Muscle layer of colon (tissue), 2 donors: ENCODE results near the gene ACER2.

Source experiments
- H3K27ac ChIP-seq: one replicate; pipeline ENCODE4 v1.7.0; 2013; ENCODE audit warnings: low read depth, mild to moderate bottlenecking, low read length, moderate library complexity
- H3K27me3 ChIP-seq, 2 donors: one replicate each; pipeline ENCODE4 v1.7.0; 2013; ENCODE audit warnings: low read length in 2 of 2, mild to moderate bottlenecking in 2 of 2; ENCODE audit not compliant: insufficient read depth in 2 of 2, control insufficient read depth in 1 of 2
- H3K36me3 ChIP-seq: one replicate; pipeline ENCODE4 v1.7.0; 2013; ENCODE audit warnings: mild to moderate bottlenecking, low read length; ENCODE audit not compliant: insufficient read depth
- H3K4me1 ChIP-seq: one replicate; pipeline ENCODE4 v1.7.0; 2013; ENCODE audit warnings: mild to moderate bottlenecking, low read length; ENCODE audit not compliant: insufficient read depth
- H3K4me3 ChIP-seq, 2 donors: one replicate each; pipeline ENCODE4 v1.7.0; 2013; ENCODE audit warnings: low read length in 2 of 2, low read depth in 1 of 2, mild to moderate bottlenecking in 1 of 2, moderate library complexity in 1 of 2
- H3K9ac ChIP-seq: one replicate; pipeline ENCODE4 v1.7.0; 2013; ENCODE audit warnings: low read length
- H3K9me3 ChIP-seq: one replicate; pipeline ENCODE4 v1.7.0; 2013; ENCODE audit warnings: mild to moderate bottlenecking, low read length
- donor health status: abdominal sarcoma.
- donor health status: Adenocarcinoma of cecum.

Gene ACER2

DNA sequence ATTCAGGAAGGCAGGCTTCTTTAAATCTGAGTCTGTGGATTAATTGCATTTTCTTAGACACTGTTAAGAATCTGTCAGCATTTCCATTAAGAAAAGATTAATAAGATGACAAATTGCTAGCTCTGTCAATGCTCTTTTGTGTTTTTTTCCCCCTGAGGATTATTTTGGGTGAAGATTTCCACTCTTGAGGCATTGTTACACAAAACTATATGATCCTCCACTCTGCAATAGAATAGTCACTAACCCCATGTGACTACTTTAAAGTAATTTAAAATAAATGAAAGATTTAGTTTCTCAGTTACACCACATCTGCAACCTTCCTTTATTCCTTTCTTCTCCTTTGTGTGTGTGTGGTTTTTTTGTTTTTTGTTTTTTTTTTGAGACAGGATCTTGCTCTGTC is 82.0 kb downstream of the ACER2 start:
- H3K9ac ChIP-seq: no peak overlapping the region
- no peaks in the 10 kb centered on the region for H3K36me3 ChIP-seq
- no peak overlapping the region for H3K4me3 ChIP-seq
- no peaks in the 10 kb centered on the region for H3K4me1 ChIP-seq
- H3K27me3 ChIP-seq: no peaks in the 10 kb centered on the region
- no peak overlapping the region for H3K27ac ChIP-seq
- no peaks in the 10 kb centered on the region for H3K9me3 ChIP-seq

DNA sequence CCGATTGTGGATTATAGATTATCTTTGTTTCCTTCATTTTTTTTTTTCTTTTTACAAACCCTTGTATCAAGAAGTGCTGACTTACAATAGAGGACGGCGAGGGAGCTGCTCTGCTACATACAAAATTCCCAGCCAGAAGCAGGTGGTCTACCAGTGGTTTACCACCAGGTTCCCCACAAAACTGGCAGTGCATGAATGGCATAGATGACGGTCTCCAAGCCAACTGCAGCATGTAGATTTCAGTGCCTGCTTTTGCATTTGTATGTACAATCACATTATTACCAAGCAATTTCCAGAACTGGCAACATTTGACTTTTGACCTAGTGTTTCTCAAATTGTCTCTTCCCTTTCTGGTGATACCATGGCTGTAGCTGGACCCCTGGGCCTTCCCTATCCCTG is 84.0 kb downstream of the ACER2 start:
- Histone ChIP-seq H3K27ac (no peak overlapping the region), H3K36me3 (no peaks in the 10 kb centered on the region), H3K9ac (no peak overlapping the region), H3K9me3 (no peaks in the 10 kb centered on the region), H3K4me1 (no peaks in the 10 kb centered on the region), H3K27me3 (no peaks in the 10 kb centered on the region), H3K4me3 (no peak overlapping the region)

DNA sequence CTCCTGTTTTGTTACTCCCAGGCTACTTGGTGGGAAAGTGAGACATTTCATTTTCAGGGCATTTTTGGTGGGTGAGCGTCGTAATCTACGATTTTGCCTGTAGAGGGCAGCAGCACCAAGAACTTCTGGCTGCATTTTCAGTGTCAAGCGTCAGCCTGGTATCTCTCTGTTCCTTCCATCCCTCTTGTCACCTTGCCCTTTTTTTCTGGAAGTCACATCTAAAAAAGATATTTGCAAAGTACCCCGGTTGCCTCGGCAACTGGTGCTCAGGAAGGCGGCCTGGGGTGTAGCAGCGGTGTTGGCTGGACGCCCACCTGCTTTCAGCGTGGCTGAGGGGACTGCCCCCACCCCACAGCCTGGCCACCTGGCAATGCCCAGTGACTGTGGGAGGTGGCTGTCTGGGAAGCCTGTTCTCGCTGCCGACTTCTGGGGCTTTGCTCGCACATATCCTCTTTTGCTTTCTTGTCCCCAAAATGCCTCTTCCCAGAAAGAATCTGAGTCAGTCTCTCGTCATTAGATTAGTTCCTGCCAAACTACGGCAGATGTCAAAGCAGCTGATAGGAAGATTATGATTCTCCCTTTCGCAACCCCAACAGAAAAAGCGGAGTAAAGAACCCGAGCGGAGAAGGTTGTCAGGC is 84.5 kb downstream of the ACER2 start:
- Histone ChIP-seq H3K9ac (no peak overlapping the region), H3K4me3 (peak overlapping the region in 1 of 2 donors; percentile 15), H3K27ac (no peak overlapping the region), H3K27me3 (no peaks in the 10 kb centered on the region), H3K36me3 (no peaks in the 10 kb centered on the region), H3K4me1 (no peaks in the 10 kb centered on the region), H3K9me3 (no peaks in the 10 kb centered on the region)

GRCh38 chr9:19493876-19494275 is 85.1 kb downstream of the ACER2 start:
- no peak overlapping the region for H3K9ac ChIP-seq

GRCh38 chr9:19495186-19496028 is 86.6 kb downstream of the ACER2 start:
- Histone ChIP-seq H3K4me1 (no peaks in the 10 kb centered on the region), H3K4me3 (no peak overlapping the region), H3K36me3 (no peaks in the 10 kb centered on the region), H3K9me3 (no peaks in the 10 kb centered on the region), H3K27me3 (no peaks in the 10 kb centered on the region), H3K27ac (no peak overlapping the region), H3K9ac (no peak overlapping the region)

More at GRCh38 chr9:19493876-19494275, 85.1 kb downstream of the ACER2 start:
- Histone ChIP-seq H3K4me1 (no peaks in the 10 kb centered on the region), H3K9me3 (no peaks in the 10 kb centered on the region), H3K36me3 (no peaks in the 10 kb centered on the region), H3K4me3 (peak overlapping the region in 1 of 2 donors; percentile 15), H3K27me3 (no peaks in the 10 kb centered on the region), H3K27ac (no peak overlapping the region)

DNA sequence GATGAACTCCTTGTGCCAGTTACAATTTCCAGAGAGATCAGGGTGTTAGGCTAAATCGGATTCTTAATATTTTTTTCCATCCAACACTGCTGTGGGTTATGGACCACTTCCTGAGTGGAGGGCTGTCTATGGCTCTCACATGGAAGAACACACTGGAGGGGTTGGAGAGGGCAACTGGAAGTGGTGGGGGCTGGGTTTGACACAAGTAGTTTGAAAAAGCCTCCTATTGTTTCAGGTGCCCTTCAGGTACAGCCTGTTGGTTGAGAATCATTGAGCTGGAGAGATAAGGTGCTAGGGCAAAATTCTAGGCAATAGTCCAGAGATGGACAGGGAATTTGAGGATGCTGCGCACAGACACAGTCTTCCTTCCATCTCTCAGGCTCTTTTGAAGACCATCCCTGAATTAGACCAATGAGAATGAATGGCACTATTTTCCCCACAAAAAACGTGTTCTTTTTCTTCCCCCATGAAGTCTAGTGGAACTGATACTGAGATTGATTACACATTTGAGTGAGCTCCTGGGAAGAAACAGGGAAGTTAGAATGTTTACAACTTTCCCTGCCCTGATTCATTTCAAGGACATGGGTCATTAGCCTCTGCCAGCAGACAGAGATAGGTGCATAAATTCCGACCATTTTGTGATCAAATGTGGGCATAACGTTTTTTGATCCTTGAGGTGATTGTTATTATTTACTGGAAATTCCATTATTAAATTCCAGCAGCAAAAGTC is 87.7 kb downstream of the ACER2 start:
- Histone ChIP-seq H3K27ac (no peak overlapping the region), H3K36me3 (no peaks in the 10 kb centered on the region), H3K4me3 (no peak overlapping the region), H3K4me1 (no peaks in the 10 kb centered on the region), H3K9ac (no peak overlapping the region), H3K27me3 (no peaks in the 10 kb centered on the region), H3K9me3 (no peaks in the 10 kb centered on the region)

DNA sequence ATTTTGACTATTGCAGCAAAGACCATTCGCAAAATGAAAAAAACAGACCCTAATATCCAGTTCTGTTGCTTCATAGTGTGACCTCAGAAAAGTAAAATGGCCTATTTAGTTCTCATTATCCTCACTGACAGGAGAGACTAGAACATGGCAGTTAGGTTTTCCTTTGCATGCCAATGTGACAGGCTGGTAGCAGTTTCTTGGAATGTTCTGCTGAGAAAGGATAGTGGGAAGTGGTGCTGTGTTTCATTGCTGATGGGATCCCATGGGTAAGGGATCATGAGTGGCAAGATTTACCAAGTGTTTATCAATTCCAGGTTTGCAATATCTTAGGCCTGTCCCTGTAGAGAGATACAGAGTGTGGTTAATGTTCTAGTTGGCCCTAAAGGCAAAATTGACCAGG is 88.5 kb downstream of the ACER2 start:
- H3K27ac ChIP-seq: no peak overlapping the region
- no peak overlapping the region for H3K9ac ChIP-seq
- no peaks in the 10 kb centered on the region for H3K36me3 ChIP-seq
- no peaks in the 10 kb centered on the region for H3K27me3 ChIP-seq
- no peaks in the 10 kb centered on the region for H3K9me3 ChIP-seq
- no peaks in the 10 kb centered on the region for H3K4me1 ChIP-seq
- no peak overlapping the region for H3K4me3 ChIP-seq

- no peak overlapping the region for H3K27ac ChIP-seq
- H3K4me1 ChIP-seq: no peaks in the 10 kb centered on the region
- H3K9me3 ChIP-seq: no peaks in the 10 kb centered on the region
- H3K4me3 ChIP-seq: no peak overlapping the region
- no peaks in the 10 kb centered on the region for H3K36me3 ChIP-seq
- H3K27me3 ChIP-seq: no peaks in the 10 kb centered on the region
- H3K9ac ChIP-seq: no peak overlapping the region
These were observed 89.2 kb downstream of the ACER2 start for GRCh38 chr9:19498015-19498414.
